ENCODE data around the gene MKI67.
A peak's percentile ranks its signal among the peaks of the same experiment; 100 is the strongest.

Gene MKI67

GRCh38 chr10:128065881-128066534 is 60.2 kb downstream of the MKI67 start:
- peak overlapping the region; percentile 73 for H3K4me3 Mint-ChIP-seq
- peaks cover 100% of the 10 kb centered on the region for H3K36me3 Mint-ChIP-seq (ENCODE audit: low read depth)
- H3K27me3 Mint-ChIP-seq, result no peaks in the 10 kb centered on the region
- intact Hi-C loops (cut with micrococcal nuclease), result no loop called here
- peaks cover 5% of the 10 kb centered on the region for H3K9me3 Mint-ChIP-seq
- H3K27ac Mint-ChIP-seq, result peak overlapping the region; percentile 86
- peaks cover 96% of the 10 kb centered on the region for H3K4me1 Mint-ChIP-seq (ENCODE audit: low read depth)

- Mint-ChIP-seq H3K9me3 (peaks cover 5% of the 10 kb centered on the region), H3K4me1 (ENCODE audit: low read depth) (peaks cover 97% of the 10 kb centered on the region), H3K36me3 (ENCODE audit: low read depth) (peaks cover 100% of the 10 kb centered on the region), H3K27ac (peak overlapping the region; percentile 86), H3K4me3 (peak overlapping the region; percentile 73), H3K27me3 (no peaks in the 10 kb centered on the region)
- intact Hi-C loops (cut with micrococcal nuclease), result loop anchor here (1.0 kb wide), 3 partner anchors 14 to 182 kb away; no protein-coding TSS in a partner anchor
These were observed 61.1 kb downstream of the MKI67 start for GRCh38 chr10:128064970-128065580.

DNA sequence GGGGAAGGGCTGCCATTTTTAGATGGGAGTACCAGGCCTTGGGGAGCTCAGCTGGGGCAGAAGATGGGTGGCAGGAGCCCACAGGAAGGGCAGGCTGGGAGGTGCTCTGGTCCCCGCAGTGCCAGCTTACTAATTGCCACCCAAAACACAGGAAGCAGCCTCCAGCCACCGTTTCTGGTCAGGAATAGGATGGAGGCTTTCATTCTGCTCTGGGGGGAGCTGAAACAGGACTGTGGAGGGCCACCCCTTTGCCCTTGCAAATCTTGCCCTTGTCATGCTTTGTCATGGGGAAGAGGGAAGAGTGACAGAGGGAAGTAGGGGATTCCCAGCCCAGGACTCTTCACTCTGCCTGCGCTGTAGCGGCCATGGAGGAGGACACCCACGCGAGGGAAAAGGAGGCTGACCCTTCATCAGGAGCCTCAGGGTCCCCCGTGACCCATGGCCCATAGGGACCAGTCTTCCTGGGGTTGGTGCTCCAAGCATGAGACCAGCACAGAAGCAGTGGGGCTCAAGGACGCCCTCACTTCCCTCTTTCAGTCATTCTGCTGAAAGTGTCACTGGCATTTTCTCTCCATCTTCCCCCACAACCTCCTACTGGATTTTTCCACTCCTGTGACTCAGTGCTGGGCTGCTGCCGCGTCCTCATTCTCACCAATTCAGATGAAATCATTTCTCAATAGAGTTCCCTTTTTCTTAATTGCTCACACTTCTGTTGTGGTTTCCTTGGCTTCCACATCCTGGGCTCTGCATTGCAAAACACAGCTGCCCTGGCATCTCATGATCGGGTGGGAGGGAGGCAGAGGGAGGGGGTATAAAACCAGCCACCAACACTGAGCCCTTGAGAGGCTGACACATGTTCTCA is 61.9 kb downstream of the MKI67 start:
- Mint-ChIP-seq H3K4me3 (peak overlapping the region; percentile 73), H3K4me1 (ENCODE audit: low read depth) (peaks cover 97% of the 10 kb centered on the region), H3K36me3 (ENCODE audit: low read depth) (peaks cover 100% of the 10 kb centered on the region), H3K27ac (peak overlapping the region; percentile 86), H3K9me3 (peaks cover 5% of the 10 kb centered on the region), H3K27me3 (no peaks in the 10 kb centered on the region)
- intact Hi-C loops (cut with micrococcal nuclease), result loop anchor here (1.0 kb wide), 3 partner anchors 13 to 181 kb away; no protein-coding TSS in a partner anchor

DNA sequence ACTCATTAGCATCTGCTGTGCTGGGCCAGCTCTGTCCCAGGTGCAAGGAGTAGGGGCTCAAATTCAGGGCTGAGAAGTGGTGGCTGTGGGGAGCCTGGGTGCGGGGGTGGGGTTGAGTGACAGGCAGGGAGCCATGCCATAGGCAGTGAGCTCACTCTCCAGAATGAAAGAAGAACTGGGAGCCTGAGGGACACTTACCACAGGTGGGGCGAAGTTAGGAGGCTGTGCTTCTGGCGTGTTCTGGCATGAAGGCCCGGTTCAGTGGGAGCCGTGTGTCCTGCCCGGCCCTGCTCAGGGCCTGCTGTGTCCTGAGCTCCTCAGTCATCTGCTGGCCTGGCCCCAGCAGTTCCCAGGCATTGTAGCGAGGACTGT is 62.5 kb downstream of the MKI67 start:
- H3K4me3 Mint-ChIP-seq, result peak overlapping the region; percentile 73
- peaks cover 100% of the 10 kb centered on the region for H3K36me3 Mint-ChIP-seq (ENCODE audit: low read depth)
- H3K27me3 Mint-ChIP-seq, result no peaks in the 10 kb centered on the region
- H3K4me1 Mint-ChIP-seq (ENCODE audit: low read depth), result peaks cover 97% of the 10 kb centered on the region
- intact Hi-C loops (cut with micrococcal nuclease), result loop anchor here (1.0 kb wide), 3 partner anchors 12 to 180 kb away; no protein-coding TSS in a partner anchor
- peak overlapping the region; percentile 86 for H3K27ac Mint-ChIP-seq
- H3K9me3 Mint-ChIP-seq, result peaks cover 5% of the 10 kb centered on the region

- intact Hi-C loops (cut with micrococcal nuclease), result no loop called here
- Mint-ChIP-seq H3K27me3 (no peaks in the 10 kb centered on the region), H3K36me3 (ENCODE audit: low read depth) (peaks cover 100% of the 10 kb centered on the region)
These were observed 63.2 kb downstream of the MKI67 start for GRCh38 chr10:128062881-128063563.

DNA sequence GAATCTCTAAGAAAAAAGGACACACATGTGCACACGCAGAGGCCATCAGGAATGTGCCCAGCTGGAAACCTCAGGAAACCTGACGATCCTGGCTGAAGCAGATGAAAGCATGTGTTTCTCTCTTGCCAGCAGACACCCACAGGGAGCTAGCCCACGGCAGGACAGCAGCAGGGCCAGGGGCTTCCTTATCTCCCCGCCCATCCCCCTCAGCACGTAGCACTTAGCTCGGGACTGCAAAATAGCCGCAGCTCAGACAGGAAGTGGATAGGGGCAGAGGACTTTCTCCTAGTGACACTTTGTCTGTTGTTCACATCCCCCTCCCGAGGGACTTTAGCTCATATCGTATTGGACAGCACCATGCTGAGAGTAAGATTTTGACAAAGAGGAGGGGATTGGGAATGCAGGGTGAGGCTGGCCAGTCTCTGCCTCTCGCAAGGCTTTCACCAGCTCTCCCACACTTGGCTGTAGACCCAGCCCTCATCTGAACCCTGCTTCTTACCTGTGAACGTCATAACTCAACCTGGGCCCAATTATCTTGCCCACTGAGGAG is 63.8 kb downstream of the MKI67 start:
- Mint-ChIP-seq H3K36me3 (ENCODE audit: low read depth) (peaks cover 100% of the 10 kb centered on the region), H3K27ac (peak overlapping the region; percentile 86), H3K4me1 (ENCODE audit: low read depth) (peaks cover 98% of the 10 kb centered on the region), H3K27me3 (no peaks in the 10 kb centered on the region), H3K9me3 (peaks cover 4% of the 10 kb centered on the region), H3K4me3 (peak overlapping the region; percentile 73)
- intact Hi-C loops (cut with micrococcal nuclease), result no loop called here

More at GRCh38 chr10:128062881-128063563, 63.2 kb downstream of the MKI67 start:
- peak overlapping the region; percentile 73 for H3K4me3 Mint-ChIP-seq
- peak overlapping the region; percentile 86 for H3K27ac Mint-ChIP-seq
- H3K4me1 Mint-ChIP-seq (ENCODE audit: low read depth), result peaks cover 98% of the 10 kb centered on the region
- H3K9me3 Mint-ChIP-seq, result peaks cover 5% of the 10 kb centered on the region

DNA sequence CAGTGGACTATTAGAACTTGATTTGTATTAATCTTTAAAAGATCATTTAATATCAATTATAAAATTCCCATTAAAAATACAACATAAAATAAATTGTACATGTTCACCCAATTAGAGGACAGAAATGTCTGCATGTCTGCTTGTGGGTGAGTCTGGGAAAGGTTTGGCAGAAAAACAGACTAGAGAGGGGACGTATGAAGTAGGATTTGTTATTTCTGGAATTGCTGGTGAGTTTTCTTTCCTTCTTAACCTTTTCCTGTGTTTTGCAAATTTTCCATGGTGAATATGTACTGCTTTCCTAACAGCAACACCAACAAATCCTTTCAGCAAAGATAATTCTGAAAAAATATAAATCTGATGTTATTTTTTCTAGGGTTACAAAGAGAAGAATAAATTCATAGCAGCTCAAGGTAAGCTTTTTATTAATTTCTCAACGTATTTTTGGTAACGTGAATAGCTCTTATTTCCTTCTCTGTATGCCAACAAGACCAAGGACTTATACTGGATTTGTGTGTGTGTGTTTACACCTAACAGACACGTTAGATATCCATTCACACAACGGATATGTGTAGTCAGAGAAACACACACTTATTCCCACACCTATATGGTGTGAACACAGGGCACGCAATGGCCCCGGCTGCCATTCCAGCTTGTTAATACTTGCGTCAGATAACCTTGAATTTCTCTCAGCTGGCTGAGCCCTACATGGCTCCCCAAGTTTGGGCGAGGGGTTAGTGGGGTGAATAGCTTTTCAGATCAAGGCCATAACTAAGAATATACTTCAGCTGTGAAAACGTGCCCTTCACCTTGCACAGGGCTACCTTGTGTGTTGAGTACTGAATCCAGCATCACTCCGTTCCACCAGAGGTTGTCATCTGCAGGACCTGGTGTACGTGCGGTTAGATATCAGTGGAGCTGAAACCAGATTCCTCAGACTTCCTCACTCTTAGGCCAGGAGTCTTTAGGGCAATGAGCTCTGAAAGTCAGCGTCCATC is 64.6 kb downstream of the MKI67 start:
- H3K4me1 Mint-ChIP-seq (ENCODE audit: low read depth), result peaks cover 98% of the 10 kb centered on the region
- peaks cover 100% of the 10 kb centered on the region for H3K36me3 Mint-ChIP-seq (ENCODE audit: low read depth)
- no peaks in the 10 kb centered on the region for H3K27me3 Mint-ChIP-seq
- peak overlapping the region; percentile 73 for H3K4me3 Mint-ChIP-seq
- peak overlapping the region; percentile 86 for H3K27ac Mint-ChIP-seq
- no peaks in the 10 kb centered on the region for H3K9me3 Mint-ChIP-seq
- intact Hi-C loops (cut with micrococcal nuclease), result no loop called here

GRCh38 chr10:128060341-128061250 is 65.6 kb downstream of the MKI67 start:
- H3K36me3 Mint-ChIP-seq (ENCODE audit: low read depth), result peaks cover 100% of the 10 kb centered on the region
- H3K4me1 Mint-ChIP-seq (ENCODE audit: low read depth), result peaks cover 98% of the 10 kb centered on the region
- H3K9me3 Mint-ChIP-seq, result no peaks in the 10 kb centered on the region
- intact Hi-C loops (cut with micrococcal nuclease), result no loop called here
- no peaks in the 10 kb centered on the region for H3K27me3 Mint-ChIP-seq
- peak overlapping the region; percentile 86 for H3K27ac Mint-ChIP-seq
- H3K4me3 Mint-ChIP-seq, result peak overlapping the region; percentile 55

- H3K4me1 Mint-ChIP-seq (ENCODE audit: low read depth), result peaks cover 98% of the 10 kb centered on the region
- intact Hi-C loops (cut with micrococcal nuclease), result no loop called here
- peaks cover 100% of the 10 kb centered on the region for H3K36me3 Mint-ChIP-seq (ENCODE audit: low read depth)
- H3K27me3 Mint-ChIP-seq, result no peaks in the 10 kb centered on the region
- H3K27ac Mint-ChIP-seq, result peak overlapping the region; percentile 86
- H3K9me3 Mint-ChIP-seq, result no peaks in the 10 kb centered on the region
- H3K4me3 Mint-ChIP-seq, result peak overlapping the region; percentile 48
These were observed 66.3 kb downstream of the MKI67 start for GRCh38 chr10:128059982-128060293.

DNA sequence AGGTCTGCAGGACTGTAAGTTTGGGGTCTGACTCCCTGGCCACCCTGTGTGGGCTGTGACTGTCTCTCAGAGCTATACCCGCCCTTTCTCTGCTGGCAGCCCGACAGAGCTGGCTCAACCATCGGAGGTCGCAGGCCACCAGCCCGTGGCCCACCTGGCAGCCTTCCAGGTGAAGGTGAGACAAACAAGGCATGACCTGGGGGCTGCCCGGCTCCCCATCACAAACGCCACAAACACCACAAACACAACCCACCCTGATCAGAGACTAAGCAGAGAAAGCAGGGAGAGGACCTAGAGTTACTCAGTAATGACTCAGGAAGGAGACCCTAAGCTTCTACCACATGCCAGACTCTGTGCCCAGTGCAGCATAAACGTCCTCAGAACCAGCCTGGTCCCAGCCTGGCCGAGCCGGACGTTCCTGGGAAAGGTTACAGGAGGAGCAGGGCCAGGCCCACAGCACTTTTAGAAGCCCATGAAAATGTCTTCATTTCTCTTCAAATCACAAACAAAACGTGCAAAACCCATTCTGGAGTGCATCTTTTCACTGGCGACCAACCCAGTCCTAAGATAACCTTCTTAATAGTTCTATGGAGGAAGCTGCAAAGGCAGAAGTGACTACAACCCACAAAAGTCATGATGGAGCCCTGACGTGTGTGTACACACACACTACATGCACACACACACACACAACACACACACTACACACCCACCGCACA is 66.8 kb downstream of the MKI67 start:
- H3K36me3 Mint-ChIP-seq (ENCODE audit: low read depth), result peaks cover 100% of the 10 kb centered on the region
- H3K27me3 Mint-ChIP-seq, result no peaks in the 10 kb centered on the region
- H3K4me3 Mint-ChIP-seq, result peak overlapping the region; percentile 48
- peaks cover 97% of the 10 kb centered on the region for H3K4me1 Mint-ChIP-seq (ENCODE audit: low read depth)
- H3K27ac Mint-ChIP-seq, result peak overlapping the region; percentile 86
- H3K9me3 Mint-ChIP-seq, result no peaks in the 10 kb centered on the region
- intact Hi-C loops (cut with micrococcal nuclease), result no loop called here

GRCh38 chr10:128058750-128059134 is 67.5 kb downstream of the MKI67 start:
- Mint-ChIP-seq H3K27me3 (no peaks in the 10 kb centered on the region), H3K36me3 (ENCODE audit: low read depth) (peaks cover 100% of the 10 kb centered on the region), H3K27ac (peak overlapping the region; percentile 86), H3K4me1 (ENCODE audit: low read depth) (peaks cover 96% of the 10 kb centered on the region), H3K9me3 (no peaks in the 10 kb centered on the region), H3K4me3 (no peak overlapping the region)
- intact Hi-C loops (cut with micrococcal nuclease), result no loop called here

All from dendritic cell treated with granulocyte-macrophage colony-stimulating factor and Interleukin-4, amounts not matched to agents 40 ng/mL and 50 ng/mL, for 4 days (primary cell).